ENCODE measurements around the gene FSCN2. TPM values are rescaled to one million over a fixed set of nuclear protein-coding genes. Genes with fewer than 3 reads are reported as not detected.

FSCN2 gene
- total and polyA plus RNA-seq, 2 donors (not counting 1 experiment from before 2014, with no cell fraction given): 0.35 to 2.0 TPM

DNA sequence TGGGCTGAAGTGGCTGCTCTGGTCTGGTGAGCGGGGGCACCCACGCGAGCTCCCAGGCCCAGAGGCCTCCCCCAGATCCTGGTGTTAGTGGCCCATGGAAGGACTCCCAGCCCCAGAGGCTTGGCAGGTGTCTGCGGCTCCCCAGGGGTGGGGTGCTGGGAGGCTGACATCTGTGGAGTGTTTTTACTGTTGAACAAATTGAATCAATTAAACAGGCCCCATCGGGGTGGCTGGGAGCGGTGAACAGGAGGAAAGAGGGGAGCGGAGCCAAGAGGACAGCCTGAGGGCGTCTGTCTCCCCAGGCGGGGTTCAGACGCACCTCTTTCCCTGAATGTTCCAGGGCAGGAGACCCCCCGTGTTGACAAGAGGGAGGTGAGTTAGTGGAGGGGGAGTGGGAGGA is 45.5 kb upstream of the FSCN2 start:
- DNase-seq (ENCODE audit: low read depth in 2 of 2): no peak
- no peaks in the 10 kb centered on the region for H3K9me3 ChIP-seq (ENCODE audit: control insufficient read depth, insufficient read depth, low read depth, low read length)
- no peak overlapping the region for H3K27ac ChIP-seq (ENCODE audit: insufficient read depth, low read length)
- H3K9ac ChIP-seq (ENCODE audit: insufficient read depth, low read length): no peak overlapping the region
- no peak overlapping the region for H3K4me2 ChIP-seq (ENCODE audit: extremely low read depth, insufficient read depth, low read length)
- H3K27me3 ChIP-seq (ENCODE audit: control insufficient read depth, insufficient read depth, low read length): no peaks in the 10 kb centered on the region
- no peaks in the 10 kb centered on the region for H3K4me1 ChIP-seq (ENCODE audit: control insufficient read depth, extremely low read depth, insufficient read depth, low read length)
- TF ChIP-seq EZH2 (IDR thresholded peaks at IDR 0.05; ENCODE audit: low read length, missing control alignments): no peak
- TF ChIP-seq, protein P1, sequence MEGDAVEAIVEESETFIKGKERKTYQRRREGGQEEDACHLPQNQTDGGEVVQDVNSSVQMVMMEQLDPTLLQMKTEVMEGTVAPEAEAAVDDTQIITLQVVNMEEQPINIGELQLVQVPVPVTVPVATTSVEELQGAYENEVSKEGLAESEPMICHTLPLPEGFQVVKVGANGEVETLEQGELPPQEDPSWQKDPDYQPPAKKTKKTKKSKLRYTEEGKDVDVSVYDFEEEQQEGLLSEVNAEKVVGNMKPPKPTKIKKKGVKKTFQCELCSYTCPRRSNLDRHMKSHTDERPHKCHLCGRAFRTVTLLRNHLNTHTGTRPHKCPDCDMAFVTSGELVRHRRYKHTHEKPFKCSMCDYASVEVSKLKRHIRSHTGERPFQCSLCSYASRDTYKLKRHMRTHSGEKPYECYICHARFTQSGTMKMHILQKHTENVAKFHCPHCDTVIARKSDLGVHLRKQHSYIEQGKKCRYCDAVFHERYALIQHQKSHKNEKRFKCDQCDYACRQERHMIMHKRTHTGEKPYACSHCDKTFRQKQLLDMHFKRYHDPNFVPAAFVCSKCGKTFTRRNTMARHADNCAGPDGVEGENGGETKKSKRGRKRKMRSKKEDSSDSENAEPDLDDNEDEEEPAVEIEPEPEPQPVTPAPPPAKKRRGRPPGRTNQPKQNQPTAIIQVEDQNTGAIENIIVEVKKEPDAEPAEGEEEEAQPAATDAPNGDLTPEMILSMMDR (conservative IDR thresholded peaks at IDR 0.05 in 1 of 2, IDR thresholded peaks at IDR 0.05 in 1 of 2; ENCODE audit: low read depth in 1 of 2, low read length in 2 of 2): no peak
- H3K36me3 ChIP-seq (ENCODE audit: control insufficient read depth, insufficient read depth, low read length): no peaks in the 10 kb centered on the region
- H4K20me1 ChIP-seq (ENCODE audit: control insufficient read depth, extremely low read depth, insufficient read depth, low read length): no peaks in the 10 kb centered on the region
- H3K4me3 ChIP-seq (replicated peaks in 1 of 4; ENCODE audit: control extremely low read depth in 1 of 4, insufficient read depth in 1 of 4, low read depth in 3 of 4, low read length in 4 of 4): no peak overlapping the region
- no peak overlapping the region for H2AFZ ChIP-seq (ENCODE audit: low read length)
- H3K79me2 ChIP-seq (ENCODE audit: control insufficient read depth, insufficient read depth, low read length): no peaks in the 10 kb centered on the region

DNA sequence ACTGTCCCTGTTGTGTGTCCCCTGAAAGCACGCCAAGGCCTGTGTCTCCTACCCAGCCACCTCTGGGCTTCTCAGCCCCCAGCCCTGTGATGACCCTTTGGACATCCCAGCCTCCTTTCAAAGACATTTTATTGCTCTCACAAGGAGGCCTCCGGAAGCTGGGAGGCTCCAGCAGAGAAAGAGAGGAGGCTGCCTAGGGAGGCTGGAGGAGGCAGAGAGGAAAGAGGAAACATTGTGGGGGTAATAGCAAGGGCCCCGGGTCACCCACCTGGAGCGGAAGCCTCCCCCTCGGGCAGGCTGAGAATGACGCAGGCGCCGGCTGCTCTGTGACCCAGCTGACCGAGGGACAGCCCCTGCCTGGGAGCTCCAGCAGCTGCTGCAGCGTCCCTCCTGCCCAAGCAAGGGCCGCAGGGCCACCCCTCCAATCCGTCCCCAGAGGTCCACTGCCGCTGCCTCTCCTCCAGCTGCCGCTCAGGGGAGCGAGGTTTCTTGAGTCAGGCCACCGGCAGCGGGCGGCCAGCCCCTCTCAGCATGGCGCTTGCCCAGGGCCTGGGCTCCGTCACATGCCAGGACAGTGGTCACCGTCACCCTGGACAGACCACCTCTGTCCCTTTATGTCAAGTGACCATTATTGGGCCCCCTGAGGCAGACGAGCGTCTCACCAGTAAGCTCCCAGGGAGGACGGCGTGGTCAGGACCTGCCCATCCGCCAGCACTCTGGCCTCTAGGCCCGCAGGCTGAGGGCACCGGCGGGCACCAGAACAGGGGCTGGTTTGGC is 44.9 kb upstream of the FSCN2 start:
- no peak overlapping the region for H2AFZ ChIP-seq (ENCODE audit: low read length)
- H3K27me3 ChIP-seq (ENCODE audit: control insufficient read depth, insufficient read depth, low read length): no peaks in the 10 kb centered on the region
- DNase-seq (ENCODE audit: low read depth in 2 of 2): no peak

DNA sequence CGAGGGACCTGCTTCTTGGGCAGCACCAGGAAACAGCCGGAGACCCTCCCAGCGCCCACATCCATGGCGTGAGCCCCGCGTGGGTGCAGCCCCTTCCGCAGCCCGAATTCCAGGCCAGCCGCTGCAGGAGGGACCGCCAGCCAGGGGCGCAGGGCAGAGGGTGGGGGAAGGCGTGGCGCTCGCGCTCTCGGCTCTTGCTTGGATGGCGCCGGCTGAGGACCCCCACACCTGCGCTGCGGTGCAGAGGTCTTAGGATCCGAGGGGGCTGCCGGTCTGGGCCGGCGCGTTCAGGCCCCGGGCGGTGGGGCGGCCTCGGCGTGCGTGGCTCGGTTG is 44.3 kb upstream of the FSCN2 start:
- Histone ChIP-seq H3K4me3 (replicated peaks in 1 of 4; ENCODE audit: control extremely low read depth in 1 of 4, insufficient read depth in 1 of 4, low read depth in 3 of 4, low read length in 4 of 4) (peak overlapping the region in 1 of 4 experiments; percentile 38), H3K9ac (ENCODE audit: insufficient read depth, low read length) (no peak overlapping the region), H3K4me2 (ENCODE audit: extremely low read depth, insufficient read depth, low read length) (no peak overlapping the region), H3K27ac (ENCODE audit: insufficient read depth, low read length) (no peak overlapping the region), H3K79me2 (ENCODE audit: control insufficient read depth, insufficient read depth, low read length) (no peaks in the 10 kb centered on the region), H2AFZ (ENCODE audit: low read length) (peak overlapping the region; percentile 64), H3K4me1 (ENCODE audit: control insufficient read depth, extremely low read depth, insufficient read depth, low read length) (peaks cover 3% of the 10 kb centered on the region), H4K20me1 (ENCODE audit: control insufficient read depth, extremely low read depth, insufficient read depth, low read length) (no peaks in the 10 kb centered on the region), H3K27me3 (ENCODE audit: control insufficient read depth, insufficient read depth, low read length) (no peaks in the 10 kb centered on the region), H3K9me3 (ENCODE audit: control insufficient read depth, insufficient read depth, low read depth, low read length) (no peaks in the 10 kb centered on the region), H3K36me3 (ENCODE audit: control insufficient read depth, insufficient read depth, low read length) (no peaks in the 10 kb centered on the region)
- TF ChIP-seq EZH2 (IDR thresholded peaks at IDR 0.05; ENCODE audit: low read length, missing control alignments): no peak
- TF ChIP-seq, protein P1 (conservative IDR thresholded peaks at IDR 0.05 in 1 of 2, IDR thresholded peaks at IDR 0.05 in 1 of 2; ENCODE audit: low read depth in 1 of 2, low read length in 2 of 2): no peak
- no peak for DNase-seq (ENCODE audit: low read depth in 2 of 2)

More for the DNA sequence above, 44.9 kb upstream of the FSCN2 start:
- no peak overlapping the region for H3K4me2 ChIP-seq (ENCODE audit: extremely low read depth, insufficient read depth, low read length)
- H3K27ac ChIP-seq (ENCODE audit: insufficient read depth, low read length): no peak overlapping the region
- H3K9me3 ChIP-seq (ENCODE audit: control insufficient read depth, insufficient read depth, low read depth, low read length): no peaks in the 10 kb centered on the region
- no peaks in the 10 kb centered on the region for H3K36me3 ChIP-seq (ENCODE audit: control insufficient read depth, insufficient read depth, low read length)
- H3K9ac ChIP-seq (ENCODE audit: insufficient read depth, low read length): no peak overlapping the region
- TF ChIP-seq, protein P1 (conservative IDR thresholded peaks at IDR 0.05 in 1 of 2, IDR thresholded peaks at IDR 0.05 in 1 of 2; ENCODE audit: low read depth in 1 of 2, low read length in 2 of 2): no peak
- TF ChIP-seq EZH2 (IDR thresholded peaks at IDR 0.05; ENCODE audit: low read length, missing control alignments): no peak
- no peak overlapping the region for H3K4me3 ChIP-seq (replicated peaks in 1 of 4; ENCODE audit: control extremely low read depth in 1 of 4, insufficient read depth in 1 of 4, low read depth in 3 of 4, low read length in 4 of 4)
- no peaks in the 10 kb centered on the region for H3K79me2 ChIP-seq (ENCODE audit: control insufficient read depth, insufficient read depth, low read length)
- H4K20me1 ChIP-seq (ENCODE audit: control insufficient read depth, extremely low read depth, insufficient read depth, low read length): no peaks in the 10 kb centered on the region
- no peaks in the 10 kb centered on the region for H3K4me1 ChIP-seq (ENCODE audit: control insufficient read depth, extremely low read depth, insufficient read depth, low read length)

Data from fibroblast of lung (primary cell).